Nephron (organoid): ENCODE results near the gene PCNA.
"Not testable (repeated sequence)": the region's sequence is repeated elsewhere in the genome, so short reads cannot be mapped to it uniquely, and the experiment has no call there.

Source experiments
- H3K27ac Mint-ChIP-seq, 3 experiments: 2 replicates each; pipeline ENCODE4 v1.8.0; 2020; ENCODE audit warnings: mixed read lengths in 3 of 3, mild to moderate bottlenecking in 2 of 3, moderate library complexity in 1 of 3
- H3K27me3 Mint-ChIP-seq: 2 replicates; pipeline ENCODE4 v1.8.0; 2021; ENCODE audit warnings: low read depth, mild to moderate bottlenecking, moderate library complexity, mixed read lengths
- H3K36me3 Mint-ChIP-seq: 2 replicates; pipeline ENCODE4 v1.8.0; 2020; ENCODE audit warnings: low read depth, mixed read lengths
- H3K4me1 Mint-ChIP-seq: 2 replicates; pipeline ENCODE4 v1.8.0; 2020; ENCODE audit warnings: mixed read lengths
- H3K4me3 Mint-ChIP-seq, 3 experiments: 2 replicates each; pipeline ENCODE4 v1.8.0; 2020; ENCODE audit warnings: mild to moderate bottlenecking in 3 of 3, mixed read lengths in 3 of 3, moderate library complexity in 2 of 3
- H3K9me3 Mint-ChIP-seq: 2 replicates; pipeline ENCODE4 v1.8.0; 2020; ENCODE audit warnings: mixed read lengths
- TF ChIP-seq, protein P1 (sequence below), 3 experiments: fragments of 200-600 bp; sonication (generic); IDR thresholded peaks; one replicate each; pipeline ENCODE4 v1.5.0; 2021; ENCODE audit warnings: antibody characterized with exemption in 3 of 3; ENCODE audit not compliant: unreplicated experiment in 3 of 3

PCNA gene

DNA sequence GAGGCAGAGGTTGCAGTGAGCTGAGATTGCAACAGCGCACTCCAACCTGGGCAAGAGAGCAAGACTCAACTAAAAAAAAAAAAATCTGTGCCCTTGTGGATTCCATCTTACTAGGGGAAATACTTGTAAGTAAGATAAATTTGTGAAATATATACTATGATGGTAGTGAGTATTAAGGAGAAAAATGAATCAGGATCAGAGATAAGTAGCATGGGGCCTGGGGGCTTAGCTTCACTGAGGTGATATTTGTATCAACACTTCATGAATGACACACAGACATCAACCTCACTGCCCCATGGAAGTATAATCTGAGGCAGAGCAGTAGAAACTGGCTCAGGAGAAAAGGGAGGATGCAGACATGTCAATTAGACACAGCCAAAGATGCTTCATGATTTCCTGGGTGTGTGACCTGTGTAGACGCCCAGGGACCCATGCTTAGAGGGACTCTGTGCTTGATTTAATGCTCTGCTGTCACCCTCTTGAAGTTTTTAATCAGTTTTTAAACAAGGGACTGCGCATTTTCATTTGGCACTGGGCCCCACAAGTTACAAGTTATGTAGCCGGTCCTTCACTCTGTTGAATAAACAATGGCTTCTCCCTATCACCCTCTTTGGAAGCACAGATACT lies 41.9 kb downstream of the PCNA start:
- Mint-ChIP-seq H3K4me3 (no peak overlapping the region), H3K27me3 (peaks cover 4% of the 10 kb centered on the region), H3K36me3 (no peaks in the 10 kb centered on the region), H3K27ac (no peak overlapping the region), H3K4me1 (no peaks in the 10 kb centered on the region), H3K9me3 (no peaks in the 10 kb centered on the region)
- TF ChIP-seq, protein P1, sequence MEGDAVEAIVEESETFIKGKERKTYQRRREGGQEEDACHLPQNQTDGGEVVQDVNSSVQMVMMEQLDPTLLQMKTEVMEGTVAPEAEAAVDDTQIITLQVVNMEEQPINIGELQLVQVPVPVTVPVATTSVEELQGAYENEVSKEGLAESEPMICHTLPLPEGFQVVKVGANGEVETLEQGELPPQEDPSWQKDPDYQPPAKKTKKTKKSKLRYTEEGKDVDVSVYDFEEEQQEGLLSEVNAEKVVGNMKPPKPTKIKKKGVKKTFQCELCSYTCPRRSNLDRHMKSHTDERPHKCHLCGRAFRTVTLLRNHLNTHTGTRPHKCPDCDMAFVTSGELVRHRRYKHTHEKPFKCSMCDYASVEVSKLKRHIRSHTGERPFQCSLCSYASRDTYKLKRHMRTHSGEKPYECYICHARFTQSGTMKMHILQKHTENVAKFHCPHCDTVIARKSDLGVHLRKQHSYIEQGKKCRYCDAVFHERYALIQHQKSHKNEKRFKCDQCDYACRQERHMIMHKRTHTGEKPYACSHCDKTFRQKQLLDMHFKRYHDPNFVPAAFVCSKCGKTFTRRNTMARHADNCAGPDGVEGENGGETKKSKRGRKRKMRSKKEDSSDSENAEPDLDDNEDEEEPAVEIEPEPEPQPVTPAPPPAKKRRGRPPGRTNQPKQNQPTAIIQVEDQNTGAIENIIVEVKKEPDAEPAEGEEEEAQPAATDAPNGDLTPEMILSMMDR (IDR thresholded peaks at IDR 0.05; ENCODE audit: unreplicated experiment in 3 of 3), result no peak

GRCh38 chr20:5076913-5077312 lies 42.8 kb downstream of the PCNA start:
- not testable (repeated sequence) for H3K27me3 Mint-ChIP-seq, H3K4me1 Mint-ChIP-seq, H3K27ac Mint-ChIP-seq, H3K9me3 Mint-ChIP-seq, H3K36me3 Mint-ChIP-seq, H3K4me3 Mint-ChIP-seq

- no peaks in the 10 kb centered on the region for H3K4me1 Mint-ChIP-seq
- H3K36me3 Mint-ChIP-seq, result no peaks in the 10 kb centered on the region
- no peaks in the 10 kb centered on the region for H3K9me3 Mint-ChIP-seq
- H3K4me3 Mint-ChIP-seq, result no peak overlapping the region
- TF ChIP-seq, protein P1 (IDR thresholded peaks at IDR 0.05; ENCODE audit: unreplicated experiment in 3 of 3), result no peak
- H3K27me3 Mint-ChIP-seq, result no peaks in the 10 kb centered on the region
- no peak overlapping the region for H3K27ac Mint-ChIP-seq
Observed at GRCh38 chr20:5074232-5074674, 45.5 kb downstream of the PCNA start.

DNA sequence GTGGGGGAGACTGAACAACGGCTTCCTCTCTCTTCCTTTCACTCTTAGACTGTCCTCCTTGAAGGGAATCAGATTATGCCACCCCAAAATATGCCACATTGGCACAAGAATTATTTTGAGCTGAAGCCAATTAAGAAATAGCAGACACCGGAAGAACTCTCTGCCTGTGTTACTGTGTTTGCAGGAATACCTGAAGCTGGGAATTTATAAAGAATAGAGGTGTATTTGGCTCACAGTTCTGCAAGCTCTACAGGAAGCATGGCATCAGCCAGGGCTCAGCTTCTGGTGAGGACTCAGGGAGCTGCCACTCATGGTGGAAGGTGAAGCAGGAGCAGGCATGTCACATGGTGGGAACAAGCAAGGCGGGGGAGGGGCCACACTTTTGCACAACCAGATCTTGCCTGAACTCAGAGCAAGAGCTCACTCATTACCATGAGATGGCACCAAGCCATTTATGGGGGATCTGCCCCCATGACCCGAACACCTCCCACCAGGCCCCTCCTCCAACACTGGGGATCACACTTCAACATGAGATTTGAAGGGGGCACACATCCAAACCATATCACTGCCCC lies 46.0 kb downstream of the PCNA start:
- no peaks in the 10 kb centered on the region for H3K36me3 Mint-ChIP-seq
- H3K27me3 Mint-ChIP-seq, result no peaks in the 10 kb centered on the region
- TF ChIP-seq, protein P1 (IDR thresholded peaks at IDR 0.05; ENCODE audit: unreplicated experiment in 3 of 3), result no peak
- H3K4me3 Mint-ChIP-seq, result no peak overlapping the region
- H3K27ac Mint-ChIP-seq, result no peak overlapping the region
- H3K4me1 Mint-ChIP-seq, result no peaks in the 10 kb centered on the region
- H3K9me3 Mint-ChIP-seq, result no peaks in the 10 kb centered on the region

DNA sequence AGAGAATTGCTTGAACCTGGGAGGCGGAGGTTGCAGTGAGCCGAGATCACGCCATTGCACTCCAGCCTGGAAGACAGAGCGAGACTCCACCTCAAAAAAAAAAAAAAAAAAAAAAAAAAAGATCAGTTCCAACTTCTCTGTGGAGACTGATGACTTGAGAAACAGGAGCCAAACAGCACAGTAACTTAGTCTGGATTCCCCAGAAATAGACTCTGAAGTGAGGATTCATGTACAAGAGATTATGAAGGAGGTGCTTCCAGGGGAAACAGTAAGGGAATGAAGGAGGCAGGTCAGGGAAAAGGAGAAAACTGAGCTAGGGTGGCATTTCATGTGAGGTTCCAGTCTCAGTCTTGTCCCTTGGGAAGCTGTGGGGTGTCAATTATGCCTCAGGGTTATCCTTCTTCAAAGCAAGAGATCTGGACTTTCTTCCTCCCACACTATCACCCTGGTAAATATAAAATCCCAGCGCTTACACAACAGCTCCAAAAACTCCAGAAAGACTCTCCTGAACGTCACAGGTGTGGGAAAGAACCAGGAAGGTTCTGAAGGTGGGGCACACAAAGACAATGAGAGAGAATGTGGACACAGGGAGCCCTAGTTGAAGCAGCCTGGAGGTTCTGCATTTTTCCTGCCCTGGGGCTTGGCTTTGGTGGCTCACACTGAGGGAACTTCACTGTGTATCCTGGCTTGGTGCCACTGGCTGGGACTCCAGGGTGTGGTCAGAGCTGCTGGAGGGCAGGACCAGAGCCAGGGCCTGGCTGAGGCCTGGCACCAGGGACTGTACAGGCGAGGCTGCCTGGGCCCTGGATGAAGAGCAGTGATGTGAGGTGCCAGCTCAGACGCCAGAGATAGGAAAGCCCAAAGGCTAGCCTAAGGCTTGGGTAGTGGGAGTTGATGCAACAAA lies 46.8 kb downstream of the PCNA start:
- H3K36me3 Mint-ChIP-seq, result peaks cover 1% of the 10 kb centered on the region
- TF ChIP-seq, protein P1 (IDR thresholded peaks at IDR 0.05; ENCODE audit: unreplicated experiment in 3 of 3), result no peak
- H3K27ac Mint-ChIP-seq, result no peak overlapping the region
- no peaks in the 10 kb centered on the region for H3K9me3 Mint-ChIP-seq
- H3K4me1 Mint-ChIP-seq, result no peaks in the 10 kb centered on the region
- no peak overlapping the region for H3K4me3 Mint-ChIP-seq
- H3K27me3 Mint-ChIP-seq, result no peaks in the 10 kb centered on the region

DNA sequence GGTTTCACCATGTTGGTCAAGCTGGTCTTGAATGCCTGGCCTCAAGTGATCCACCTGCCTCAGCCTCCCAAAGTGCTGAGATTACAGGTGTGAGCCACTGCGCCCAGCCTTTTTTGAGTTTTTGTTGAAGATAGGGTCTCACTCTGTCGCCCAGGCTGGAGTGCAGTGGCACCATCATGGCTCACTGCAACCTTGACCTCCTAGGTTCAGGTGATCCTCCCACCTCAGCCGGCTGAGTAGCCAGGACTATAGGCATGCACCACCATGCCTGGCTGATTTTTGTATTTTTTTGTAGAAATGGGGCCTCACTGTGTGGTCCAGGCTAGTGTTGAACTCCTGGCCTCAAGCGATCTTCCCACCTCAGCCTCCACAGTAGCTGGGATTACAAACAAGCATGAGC lies 47.8 kb downstream of the PCNA start:
- not testable (repeated sequence) for H3K27ac Mint-ChIP-seq, H3K4me3 Mint-ChIP-seq, H3K4me1 Mint-ChIP-seq, H3K36me3 Mint-ChIP-seq, H3K9me3 Mint-ChIP-seq, H3K27me3 Mint-ChIP-seq
